Stimulated activated CD4-positive, alpha-beta T cell treated with anti-CD3 and anti-CD28 coated beads, TNF-alpha, amount 100 ng/mL, for 4 hours (primary cell): Measurements from ENCODE around the gene PAPPA.

Experiments
- DNase-seq, 3 experiments: peaks; one replicate each; pipeline ENCODE4 v3.0.0-alpha.2; 2020; ENCODE audit warnings: low read depth in 3 of 3

PAPPA gene

GRCh38 chr9:116419181-116419580 lies 265.6 kb downstream of the PAPPA start:
- DNase-seq, result no peak

GRCh38 chr9:116420993-116421538 lies 267.5 kb downstream of the PAPPA start:
- no peak for DNase-seq

- no peak for DNase-seq
These were observed 268.8 kb downstream of the PAPPA start for GRCh38 chr9:116422119-116422979.

GRCh38 chr9:116423149-116423548 lies 269.6 kb downstream of the PAPPA start:
- no peak for DNase-seq

- no peak for DNase-seq
These were observed 271.7 kb downstream of the PAPPA start for GRCh38 chr9:116425244-116425643.

GRCh38 chr9:116430849-116431248 lies 277.3 kb downstream of the PAPPA start:
- no peak for DNase-seq

- DNase-seq, result no peak
These were observed 278.5 kb downstream of the PAPPA start for GRCh38 chr9:116432051-116432450.

- no peak for DNase-seq
These were observed 280.7 kb downstream of the PAPPA start for GRCh38 chr9:116434314-116434713.

- no peak for DNase-seq
These were observed 282.1 kb downstream of the PAPPA start for GRCh38 chr9:116435706-116436105.

- DNase-seq, result no peak
These were observed 282.5 kb downstream of the PAPPA start for GRCh38 chr9:116436121-116436520.

- no peak for DNase-seq
These were observed 284.1 kb downstream of the PAPPA start for GRCh38 chr9:116437411-116438370.

- DNase-seq, result no peak
These were observed 288.9 kb downstream of the PAPPA start for GRCh38 chr9:116442528-116442927.

- DNase-seq, result no peak
These were observed 294.3 kb downstream of the PAPPA start for GRCh38 chr9:116447934-116448333.

- no peak for DNase-seq
These were observed 294.8 kb downstream of the PAPPA start for GRCh38 chr9:116448431-116448830.

- DNase-seq, result no peak
These were observed 296.4 kb downstream of the PAPPA start for GRCh38 chr9:116449949-116450348.

- no peak for DNase-seq
These were observed 297.0 kb downstream of the PAPPA start for GRCh38 chr9:116450378-116451139.

GRCh38 chr9:116451500-116452115 lies 298.0 kb downstream of the PAPPA start:
- no peak for DNase-seq
